GM18870 (cell line): ENCODE measurements around the gene KNDC1.

Source experiments
- ATAC-seq: cut with Tn5 transposase; IDR thresholded peaks from one replicate; pipeline ENCODE4 v1.9.1; 2021; ENCODE audit warnings: moderate library complexity; ENCODE audit not compliant: unreplicated experiment

KNDC1 gene

GRCh38 chr10:133187906-133188681 is 28.1 kb downstream of the KNDC1 start:
- ATAC-seq: no peak

GRCh38 chr10:133189256-133189655 is 29.2 kb downstream of the KNDC1 start:
- no peak for ATAC-seq

GRCh38 chr10:133189726-133190125 is 29.7 kb downstream of the KNDC1 start:
- ATAC-seq: no peak

DNA sequence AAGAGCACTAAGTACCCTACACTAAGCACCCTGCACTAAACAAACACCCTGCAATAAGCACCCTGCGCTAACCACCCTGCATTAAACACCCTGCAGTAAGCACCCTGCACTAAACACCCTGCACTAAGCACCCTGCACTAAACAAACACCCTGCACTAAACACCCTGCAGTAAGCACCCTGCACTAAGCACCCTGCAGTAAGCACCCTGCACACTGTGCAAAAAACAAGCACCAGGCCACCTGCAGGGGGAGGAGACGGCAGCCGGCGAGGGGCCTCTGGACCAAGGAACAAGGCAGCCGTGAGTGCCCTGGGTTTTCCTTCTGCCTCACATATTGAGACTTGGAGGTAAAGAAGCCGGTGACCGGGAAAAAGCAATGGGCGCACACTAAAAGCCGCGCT is 30.2 kb downstream of the KNDC1 start:
- no peak for ATAC-seq

GRCh38 chr10:133191651-133192050 is 31.6 kb downstream of the KNDC1 start:
- no peak for ATAC-seq

DNA sequence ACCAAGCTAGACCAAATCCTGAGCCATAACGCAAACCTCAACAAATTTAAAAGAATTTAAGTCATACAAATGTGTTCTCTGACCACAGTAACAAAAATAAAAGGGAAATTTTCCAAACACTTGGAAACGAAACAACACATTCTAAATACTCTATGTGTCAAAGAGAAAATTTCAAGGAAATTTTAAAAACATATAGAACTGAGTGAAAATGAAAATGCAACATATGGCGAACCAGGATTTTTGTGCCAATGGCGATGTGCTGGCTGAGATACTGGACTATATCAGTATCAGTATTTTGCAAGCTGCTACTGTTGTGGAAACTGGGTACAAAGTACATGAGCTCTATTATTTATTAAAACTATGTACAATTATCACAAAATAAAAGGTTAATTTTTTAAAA is 34.1 kb downstream of the KNDC1 start:
- no peak for ATAC-seq

GRCh38 chr10:133195096-133195495 is 35.1 kb downstream of the KNDC1 start:
- ATAC-seq: no peak

DNA sequence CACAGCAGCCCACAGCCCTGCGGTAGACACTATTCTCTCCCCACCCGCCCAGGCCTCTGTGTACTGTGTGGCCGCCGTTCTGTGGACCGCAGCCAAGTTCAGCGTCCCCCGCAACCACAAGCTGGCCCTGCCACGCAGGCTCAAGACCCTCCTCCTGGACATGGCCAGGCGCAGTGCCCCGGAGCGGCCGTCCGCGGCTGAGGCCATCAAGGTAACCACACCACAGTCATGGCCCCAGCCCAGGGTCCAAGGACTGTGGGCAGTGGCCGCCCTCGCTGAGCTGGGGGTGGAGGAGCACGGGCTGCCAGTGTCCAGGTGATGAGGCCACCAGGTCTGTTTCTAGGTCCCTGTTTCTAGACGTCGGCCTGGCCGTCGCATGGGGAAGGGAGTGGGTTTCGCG is 35.6 kb downstream of the KNDC1 start:
- ATAC-seq: no peak

DNA sequence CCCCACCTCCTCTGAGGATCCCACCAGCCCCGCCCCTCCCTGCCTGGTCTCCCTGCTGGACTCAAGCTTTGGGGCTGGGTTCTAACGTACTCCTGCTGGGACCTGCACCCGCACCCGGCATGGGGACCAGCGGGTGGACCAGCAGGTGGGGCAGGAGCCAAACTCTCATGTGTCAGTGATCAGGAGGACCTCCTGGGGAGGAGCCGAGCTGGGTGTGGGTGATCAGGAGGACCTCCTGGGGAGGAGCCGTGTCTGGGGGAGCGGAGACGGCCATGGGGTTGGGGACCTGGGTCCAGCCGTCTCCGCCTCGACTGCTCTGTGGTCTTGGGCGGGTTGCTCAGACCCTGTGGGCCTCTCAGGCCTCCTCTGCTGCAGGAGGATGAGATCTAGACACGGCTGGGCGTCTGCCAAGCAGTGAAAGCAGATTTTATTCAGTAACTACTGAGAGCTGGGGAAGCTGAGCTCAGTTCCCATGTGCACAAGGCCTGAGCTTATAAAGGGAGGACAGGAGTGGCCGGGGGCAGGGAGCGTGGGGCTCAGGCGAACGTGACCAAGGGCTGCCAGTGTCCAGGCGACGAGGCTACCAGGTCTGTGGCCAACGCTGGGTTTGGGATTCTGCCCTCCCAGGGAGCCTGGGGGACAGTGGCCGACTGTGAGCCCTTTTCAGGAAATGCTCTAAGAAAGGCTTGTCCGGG is 36.3 kb downstream of the KNDC1 start:
- no peak for ATAC-seq

DNA sequence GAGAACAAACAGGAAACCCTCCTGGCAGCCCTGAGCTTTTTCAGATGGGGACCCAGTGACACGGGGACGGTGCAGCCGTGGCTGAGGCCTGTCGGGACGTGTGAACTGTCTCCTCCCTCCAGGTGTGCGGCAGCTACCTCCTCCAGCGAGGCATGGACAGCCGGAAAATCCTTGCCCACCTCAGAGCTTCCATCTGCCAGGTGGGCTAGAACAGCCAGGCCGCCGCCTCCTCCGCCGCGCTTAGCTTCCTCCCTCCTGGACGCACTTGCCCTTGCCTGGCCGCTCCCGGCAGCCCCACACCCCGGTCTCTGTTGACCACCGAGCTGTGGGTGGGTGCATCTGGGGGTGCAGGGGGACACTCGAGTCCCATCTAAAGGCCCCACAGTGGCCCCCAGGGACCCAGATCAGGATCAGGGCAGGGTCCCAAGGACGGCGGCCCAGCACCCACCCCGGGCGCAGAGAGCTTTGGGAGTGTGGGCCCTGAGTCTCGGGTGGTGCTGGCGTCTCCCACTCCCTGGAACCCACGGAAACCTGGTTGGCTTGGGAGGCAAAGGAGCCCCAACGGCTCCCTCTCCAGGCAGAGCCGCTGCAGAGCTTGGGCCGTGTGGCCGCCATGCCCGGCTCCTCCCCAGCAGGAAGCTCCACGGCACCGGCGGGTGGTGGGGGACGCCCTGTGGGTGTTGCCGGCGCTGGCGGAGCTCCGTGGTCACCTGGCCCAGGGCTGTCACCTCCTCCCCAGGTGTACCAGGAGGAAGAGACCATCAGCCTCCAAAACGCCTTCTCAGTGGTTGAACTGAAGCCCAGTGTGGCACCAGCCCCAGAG is 37.1 kb downstream of the KNDC1 start:
- no peak for ATAC-seq

DNA sequence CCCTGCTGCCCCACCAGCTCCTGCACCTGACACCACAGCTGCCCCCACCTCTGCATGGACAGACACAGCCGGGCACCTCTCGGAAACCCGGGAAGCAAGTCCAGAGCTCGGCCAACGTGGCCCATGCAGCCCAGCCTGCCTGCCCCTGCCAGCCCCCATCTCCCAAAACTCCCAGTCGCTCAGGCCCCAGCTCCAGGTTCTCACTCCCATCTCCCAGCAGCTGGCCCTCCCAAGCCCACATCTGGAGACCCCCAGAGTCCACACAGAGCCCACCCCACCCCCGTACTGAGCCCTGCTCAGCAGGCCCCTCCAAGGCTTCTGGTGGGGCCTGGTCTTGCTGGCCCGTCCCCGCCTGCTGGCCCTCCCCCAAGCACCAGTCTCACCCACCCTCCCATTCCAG is 37.8 kb downstream of the KNDC1 start:
- no peak for ATAC-seq

DNA sequence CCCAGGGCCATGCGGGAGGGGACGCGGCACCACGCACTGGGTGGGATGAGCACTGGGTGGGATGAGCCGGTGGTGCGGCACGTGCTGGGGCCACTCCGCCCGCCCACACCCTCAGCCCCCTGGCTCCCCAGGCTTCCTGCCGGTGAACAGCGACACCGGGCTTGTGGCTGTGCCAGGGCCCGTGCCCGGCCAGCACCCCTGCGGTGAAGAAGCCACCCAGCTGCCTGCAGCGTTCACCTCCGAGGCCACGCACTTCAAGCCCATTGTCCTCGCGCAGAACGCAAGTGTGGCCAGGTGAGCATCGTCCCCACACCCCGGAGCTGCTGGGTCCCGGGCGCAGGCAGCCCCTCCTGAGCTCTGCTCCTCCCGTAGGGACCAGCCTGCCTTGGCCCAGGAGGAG is 38.2 kb downstream of the KNDC1 start:
- no peak for ATAC-seq

DNA sequence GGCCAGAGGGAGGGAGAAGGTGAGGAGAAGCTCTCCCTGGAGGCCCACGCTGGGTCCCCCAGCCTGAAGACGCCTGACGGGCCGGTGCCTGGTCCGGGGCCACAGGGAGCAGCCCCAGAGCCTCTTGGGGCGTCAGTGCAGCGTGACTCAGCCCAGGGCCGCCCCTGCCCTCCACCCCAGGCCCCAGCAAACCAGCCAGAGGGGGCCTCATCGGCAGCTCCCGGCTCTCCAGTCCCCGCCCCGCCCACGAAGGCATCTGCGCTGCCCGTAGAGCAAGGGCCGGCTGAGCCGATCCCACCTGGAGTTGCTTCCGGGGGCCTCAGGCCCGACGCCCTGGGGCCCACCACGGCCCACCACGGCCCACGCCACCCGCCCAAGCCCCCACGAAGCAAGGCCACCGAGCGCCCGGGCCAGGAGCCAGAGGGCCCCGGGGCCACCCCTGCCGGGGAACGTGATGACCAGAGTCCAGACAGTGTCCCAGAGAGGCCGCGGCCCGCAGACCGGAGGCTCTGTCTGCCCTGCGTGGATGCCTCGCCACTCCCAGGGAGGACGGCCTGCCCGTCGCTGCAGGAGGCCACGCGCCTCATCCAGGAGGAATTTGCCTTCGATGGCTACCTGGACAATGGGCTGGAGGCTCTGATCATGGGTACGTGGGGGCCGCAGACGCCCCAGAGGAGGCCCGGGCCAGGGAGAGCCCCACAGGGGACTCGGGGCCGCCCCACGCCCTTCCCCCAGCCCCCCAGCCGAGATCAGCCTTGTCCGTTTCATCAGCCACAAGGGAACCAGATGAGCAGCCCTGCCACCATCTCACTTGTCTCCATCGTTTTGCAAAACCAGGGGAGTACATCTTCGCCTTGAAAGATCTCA is 38.8 kb downstream of the KNDC1 start:
- no peak for ATAC-seq

DNA sequence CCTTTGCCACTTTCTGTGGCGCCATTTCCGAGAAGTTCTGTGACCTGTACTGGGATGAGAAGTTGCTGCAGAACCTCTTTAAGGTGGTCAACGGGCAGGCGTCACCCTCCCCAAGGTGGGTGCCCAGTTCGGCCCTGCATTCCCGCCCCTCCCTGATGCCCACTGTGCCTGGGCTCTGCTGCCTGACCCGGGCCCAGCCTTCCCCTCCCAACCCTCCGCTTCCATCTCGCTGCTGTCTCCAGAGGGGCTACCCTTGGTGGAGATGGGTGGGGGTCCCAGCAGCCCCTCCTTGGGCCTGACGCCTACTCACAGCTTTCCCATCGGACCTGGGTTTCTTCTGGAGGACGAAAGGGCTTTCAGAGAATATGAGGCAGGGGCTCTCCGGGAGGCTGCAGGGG is 39.5 kb downstream of the KNDC1 start:
- no peak for ATAC-seq

GRCh38 chr10:133199992-133200611 is 40.1 kb downstream of the KNDC1 start:
- ATAC-seq: no peak

DNA sequence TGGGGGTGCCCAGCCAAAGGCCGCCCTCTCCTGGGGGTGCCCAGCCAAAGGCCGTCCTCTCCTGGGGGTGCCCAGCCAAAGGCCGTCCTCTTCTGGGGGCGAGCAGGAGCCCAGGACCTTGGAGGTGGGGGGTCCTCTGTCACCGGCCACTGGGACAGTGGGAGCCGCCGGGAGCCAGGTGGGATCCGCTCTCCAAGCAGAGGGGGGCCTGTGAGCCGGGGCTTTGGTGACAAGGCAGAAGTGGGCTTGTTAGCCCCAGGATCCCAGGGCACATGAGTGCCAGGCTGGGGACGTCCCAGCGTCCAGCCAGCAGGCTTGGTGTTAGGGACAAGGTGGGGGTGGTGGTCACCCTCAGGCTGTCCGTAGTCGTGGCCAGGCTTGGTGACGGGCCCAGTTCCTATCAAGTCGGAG is 40.6 kb downstream of the KNDC1 start:
- ATAC-seq: no peak

DNA sequence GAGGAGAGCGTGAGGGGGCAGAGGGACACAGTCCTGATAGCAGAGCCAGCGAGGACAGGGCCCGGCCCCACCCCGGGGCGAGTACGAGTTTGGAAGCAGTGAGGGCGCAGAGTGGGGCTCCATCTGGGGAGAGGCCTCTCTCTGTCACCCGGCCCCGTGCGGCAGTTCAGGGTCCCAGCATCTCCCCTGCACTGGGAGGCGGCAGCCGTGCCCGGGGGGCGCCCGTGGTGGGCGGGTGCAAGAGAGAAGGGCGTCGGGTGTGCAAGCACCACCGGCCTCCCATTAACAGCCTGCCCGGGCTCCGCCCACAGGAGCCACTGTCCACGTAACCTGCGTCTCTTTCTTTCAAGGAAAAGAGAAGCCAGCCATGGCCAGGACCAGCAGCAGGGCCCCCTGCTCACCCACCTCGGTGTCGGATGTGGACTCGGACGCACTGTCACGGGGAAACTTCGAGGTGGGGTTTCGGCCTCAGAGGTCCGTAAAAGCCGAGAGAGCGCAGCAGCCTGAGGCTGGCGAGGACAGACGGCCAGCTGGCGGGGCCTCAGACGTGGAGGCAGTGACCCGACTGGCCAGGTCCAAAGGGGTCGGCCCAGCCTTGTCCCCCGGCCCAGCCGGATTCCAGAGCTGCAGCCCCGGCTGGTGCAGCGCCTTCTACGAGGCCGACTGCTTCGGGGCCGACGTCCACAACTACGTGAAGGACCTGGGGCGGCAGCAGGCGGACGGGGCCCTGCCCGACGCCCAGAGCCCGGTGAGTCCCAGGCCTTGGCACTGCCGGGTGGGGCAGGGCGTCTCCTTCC is 41.3 kb downstream of the KNDC1 start:
- ATAC-seq: no peak

- no peak for ATAC-seq
Measured at GRCh38 chr10:133201948-133202725, 42.1 kb downstream of the KNDC1 start.
